ENCODE data around the gene ZNF165.

The ZNF165 gene

DNA sequence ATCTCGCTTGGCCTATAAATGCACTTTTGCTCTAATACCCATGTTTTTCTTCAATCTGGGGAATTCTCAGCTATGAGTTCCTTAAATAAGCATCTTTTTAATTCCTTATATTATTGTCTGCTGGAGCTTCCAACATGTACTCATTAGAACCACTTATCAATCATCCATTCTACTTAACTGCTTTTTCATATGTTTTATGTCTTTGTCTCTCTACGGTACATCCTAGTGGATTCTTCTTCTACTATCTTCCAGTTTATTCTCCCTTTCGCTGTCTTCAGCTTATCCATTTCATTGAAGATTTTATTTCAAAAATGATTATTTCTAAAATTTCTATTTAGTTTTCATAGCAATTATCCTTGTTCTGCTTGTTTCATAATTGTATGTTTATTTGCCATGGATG lies 31.6 kb downstream of the ZNF165 start:
- 0 out of 2 replicates have a peak, but pooled peaks cover 3% of the 10 kb centered on the region for H3K4me1 ChIP-seq (ENCODE audit: control insufficient read depth, low read length)
- no peaks in the 10 kb centered on the region for H3F3A ChIP-seq (ENCODE audit: control insufficient read depth, insufficient read depth)
- TF ChIP-seq, protein P1, sequence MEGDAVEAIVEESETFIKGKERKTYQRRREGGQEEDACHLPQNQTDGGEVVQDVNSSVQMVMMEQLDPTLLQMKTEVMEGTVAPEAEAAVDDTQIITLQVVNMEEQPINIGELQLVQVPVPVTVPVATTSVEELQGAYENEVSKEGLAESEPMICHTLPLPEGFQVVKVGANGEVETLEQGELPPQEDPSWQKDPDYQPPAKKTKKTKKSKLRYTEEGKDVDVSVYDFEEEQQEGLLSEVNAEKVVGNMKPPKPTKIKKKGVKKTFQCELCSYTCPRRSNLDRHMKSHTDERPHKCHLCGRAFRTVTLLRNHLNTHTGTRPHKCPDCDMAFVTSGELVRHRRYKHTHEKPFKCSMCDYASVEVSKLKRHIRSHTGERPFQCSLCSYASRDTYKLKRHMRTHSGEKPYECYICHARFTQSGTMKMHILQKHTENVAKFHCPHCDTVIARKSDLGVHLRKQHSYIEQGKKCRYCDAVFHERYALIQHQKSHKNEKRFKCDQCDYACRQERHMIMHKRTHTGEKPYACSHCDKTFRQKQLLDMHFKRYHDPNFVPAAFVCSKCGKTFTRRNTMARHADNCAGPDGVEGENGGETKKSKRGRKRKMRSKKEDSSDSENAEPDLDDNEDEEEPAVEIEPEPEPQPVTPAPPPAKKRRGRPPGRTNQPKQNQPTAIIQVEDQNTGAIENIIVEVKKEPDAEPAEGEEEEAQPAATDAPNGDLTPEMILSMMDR (IDR thresholded peaks at IDR 0.05; ENCODE audit: low read depth, low read length, poor library complexity, severe bottlenecking): no peak
- no peak for TF ChIP-seq EZH2phosphoT487 (IDR thresholded peaks at IDR 0.05; ENCODE audit: borderline replicate concordance, low read length)
- no peak overlapping the region for H3K4me2 ChIP-seq (ENCODE audit: low read length)
- H3K79me2 ChIP-seq (ENCODE audit: control insufficient read depth, low read length): no peaks in the 10 kb centered on the region
- H3K4me3 ChIP-seq (ENCODE audit: low read length): no peak overlapping the region
- peaks cover 21% of the 10 kb centered on the region for H3K36me3 ChIP-seq (ENCODE audit: control insufficient read depth, low read length)
- no peaks in the 10 kb centered on the region for H3K27me3 ChIP-seq (ENCODE audit: control insufficient read depth, low read length)
- no peaks in the 10 kb centered on the region for H4K20me1 ChIP-seq (ENCODE audit: control insufficient read depth, insufficient read depth, low read depth, low read length)
- H3K27ac ChIP-seq (ENCODE audit: low read depth, low read length): no peak overlapping the region
- no peaks in the 10 kb centered on the region for H3K9me2 ChIP-seq (replicated peaks; ENCODE audit: control insufficient read depth, low read length)
- no peaks in the 10 kb centered on the region for H3K9me3 ChIP-seq (ENCODE audit: control insufficient read depth, insufficient read depth, low read length)

DNA sequence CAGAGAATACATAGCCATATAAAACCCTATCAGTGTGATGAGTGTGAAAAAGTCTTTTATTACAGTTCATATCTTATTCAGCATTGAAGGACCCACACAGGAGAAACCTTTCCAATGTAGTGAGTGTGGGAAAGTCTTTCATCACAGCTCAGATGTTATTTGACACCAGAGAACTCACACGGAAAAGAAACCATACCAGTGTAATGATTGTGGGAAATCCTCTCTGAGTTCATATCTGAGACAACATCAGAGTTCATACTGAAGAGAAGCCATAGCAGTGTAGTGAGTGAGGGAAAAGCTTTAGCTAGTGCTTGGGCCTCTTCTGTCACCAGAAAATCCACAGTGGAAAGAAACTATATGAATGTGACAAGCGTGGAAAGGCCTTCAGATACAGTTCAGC lies 35.4 kb downstream of the ZNF165 start:
- Histone ChIP-seq H3K27me3 (ENCODE audit: control insufficient read depth, low read length) (no peaks in the 10 kb centered on the region), H3K9me2 (replicated peaks; ENCODE audit: control insufficient read depth, low read length) (no peaks in the 10 kb centered on the region), H3K4me2 (ENCODE audit: low read length) (no peak overlapping the region), H4K20me1 (ENCODE audit: control insufficient read depth, insufficient read depth, low read depth, low read length) (no peaks in the 10 kb centered on the region), H3F3A (ENCODE audit: control insufficient read depth, insufficient read depth) (no peaks in the 10 kb centered on the region), H3K27ac (ENCODE audit: low read depth, low read length) (no peak overlapping the region), H3K36me3 (ENCODE audit: control insufficient read depth, low read length) (peaks cover 45% of the 10 kb centered on the region), H3K79me2 (ENCODE audit: control insufficient read depth, low read length) (no peaks in the 10 kb centered on the region), H3K4me3 (ENCODE audit: low read length) (no peak overlapping the region), H3K9me3 (ENCODE audit: control insufficient read depth, insufficient read depth, low read length) (no peaks in the 10 kb centered on the region), H3K4me1 (ENCODE audit: control insufficient read depth, low read length) (no peaks in the 10 kb centered on the region)
- TF ChIP-seq, protein P1 (IDR thresholded peaks at IDR 0.05; ENCODE audit: low read depth, low read length, poor library complexity, severe bottlenecking): no peak
- TF ChIP-seq EZH2phosphoT487 (IDR thresholded peaks at IDR 0.05; ENCODE audit: borderline replicate concordance, low read length): no peak

DNA sequence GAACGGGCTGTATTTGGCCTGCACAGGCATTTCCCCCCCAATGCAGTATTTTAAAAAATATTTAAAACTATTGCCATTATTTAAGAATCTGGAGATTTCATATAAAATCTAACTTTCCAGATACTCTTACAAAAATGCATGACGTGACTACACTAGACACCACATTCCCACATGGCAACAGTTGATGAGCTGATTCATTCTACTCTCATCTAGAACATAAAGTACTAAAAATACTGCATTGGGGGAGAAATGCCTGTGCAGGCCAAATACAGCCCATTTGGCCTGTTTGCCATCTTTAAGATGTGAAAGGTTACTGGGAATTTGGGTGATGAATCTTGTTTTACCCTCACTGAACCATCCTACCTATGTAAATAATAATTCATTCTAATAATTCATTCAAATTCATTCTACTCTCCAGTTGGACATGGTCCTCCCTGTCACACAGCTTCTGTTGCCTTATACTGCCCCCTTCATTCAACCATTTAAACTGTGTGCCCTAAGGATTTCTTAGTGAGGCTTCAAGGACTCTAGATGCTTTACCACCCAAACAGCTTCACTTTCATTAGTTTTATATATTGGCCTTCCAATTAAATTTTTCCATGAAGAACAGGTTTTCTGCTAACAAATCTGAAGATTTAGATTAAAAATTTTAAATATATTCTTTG lies 37.1 kb downstream of the ZNF165 start:
- TF ChIP-seq, protein P1 (IDR thresholded peaks at IDR 0.05; ENCODE audit: low read depth, low read length, poor library complexity, severe bottlenecking): no peak
- TF ChIP-seq EZH2phosphoT487 (IDR thresholded peaks at IDR 0.05; ENCODE audit: borderline replicate concordance, low read length): no peak
- H3K9me3 ChIP-seq (ENCODE audit: control insufficient read depth, insufficient read depth, low read length): no peaks in the 10 kb centered on the region
- peaks cover 61% of the 10 kb centered on the region for H3K36me3 ChIP-seq (ENCODE audit: control insufficient read depth, low read length)
- no peak overlapping the region for H3K4me3 ChIP-seq (ENCODE audit: low read length)
- H3K4me2 ChIP-seq (ENCODE audit: low read length): no peak overlapping the region
- H3F3A ChIP-seq (ENCODE audit: control insufficient read depth, insufficient read depth): no peaks in the 10 kb centered on the region
- no peaks in the 10 kb centered on the region for H3K27me3 ChIP-seq (ENCODE audit: control insufficient read depth, low read length)
- H4K20me1 ChIP-seq (ENCODE audit: control insufficient read depth, insufficient read depth, low read depth, low read length): no peaks in the 10 kb centered on the region
- H3K4me1 ChIP-seq (ENCODE audit: control insufficient read depth, low read length): no peaks in the 10 kb centered on the region
- H3K9me2 ChIP-seq (replicated peaks; ENCODE audit: control insufficient read depth, low read length): no peaks in the 10 kb centered on the region
- no peaks in the 10 kb centered on the region for H3K79me2 ChIP-seq (ENCODE audit: control insufficient read depth, low read length)
- no peak overlapping the region for H3K27ac ChIP-seq (ENCODE audit: low read depth, low read length)
